ENCODE data around the gene MMD. TPM values are rescaled to one million over a fixed set of nuclear protein-coding genes. Genes with fewer than 3 reads are reported as not detected.

The MMD gene
- total and polyA plus RNA-seq, 2 of the 13 experiments (the other 11 are each of a cell fraction or from before 2014, with no cell fraction given): 121 to 225 TPM

DNA sequence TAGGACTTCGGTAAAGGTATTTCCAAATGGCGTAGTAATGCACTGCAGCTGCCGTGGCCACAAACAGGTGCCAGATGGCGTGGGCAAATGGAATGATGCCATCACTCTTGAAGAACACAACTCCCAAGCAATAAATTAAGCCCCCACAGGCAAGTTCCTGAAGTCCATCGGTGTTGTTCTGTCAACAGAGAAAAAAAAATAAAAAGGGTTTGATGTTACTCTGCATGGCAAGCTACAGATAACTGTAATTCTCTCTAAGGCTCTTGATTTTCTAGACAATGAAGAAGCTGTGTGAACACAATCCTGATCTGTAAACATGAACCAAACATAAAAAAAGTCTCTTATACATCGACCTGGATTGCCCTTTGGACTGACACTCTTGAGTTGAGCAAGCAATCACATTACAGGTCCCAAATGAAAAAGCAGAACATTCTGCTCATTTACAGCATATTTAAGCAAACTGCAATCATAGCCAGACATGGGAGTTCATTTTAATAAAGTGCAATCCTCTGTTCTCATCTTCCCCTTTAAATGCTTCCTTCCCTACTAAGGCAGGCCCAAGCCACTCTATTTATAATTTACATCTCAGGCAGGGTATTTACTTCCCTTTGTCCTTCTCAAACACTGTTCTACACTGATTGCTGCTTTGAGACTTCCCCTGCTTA, 27.1 kb downstream of the MMD start (continued):
- 0 out of 2 replicates have a peak, but pooled peaks have one; percentile 38 for TF ChIP-seq ZMYM2 (CRISPR knock-in tag; IDR thresholded peaks at IDR 0.05)
- no peak for TF ChIP-seq SSRP1 (CRISPR knock-in tag; IDR thresholded peaks at IDR 0.05)
- peak; percentile 30 for TF ChIP-seq PITX1 (CRISPR knock-in tag; IDR thresholded peaks at IDR 0.05)
- TF ChIP-seq KDM5B (CRISPR knock-in tag; IDR thresholded peaks at IDR 0.05; ENCODE audit: borderline replicate concordance): no peak
- peak; percentile 67 for TF ChIP-seq ZNF331 (CRISPR knock-in tag; IDR thresholded peaks at IDR 0.05)
- TF ChIP-seq GABPA (IDR thresholded peaks at IDR 0.05; ENCODE audit: low read depth, low read length): no peak
- no peak; the same call in 1 of the 2 replicates for TF ChIP-seq GABPA (CRISPR knock-in tag; IDR thresholded peaks at IDR 0.05; ENCODE audit: low read depth)
- peak; percentile 85; the same call in 1 of the 2 replicates for TF ChIP-seq KLF6 (CRISPR knock-in tag; IDR thresholded peaks at IDR 0.05)
- TF ChIP-seq, protein P1, sequence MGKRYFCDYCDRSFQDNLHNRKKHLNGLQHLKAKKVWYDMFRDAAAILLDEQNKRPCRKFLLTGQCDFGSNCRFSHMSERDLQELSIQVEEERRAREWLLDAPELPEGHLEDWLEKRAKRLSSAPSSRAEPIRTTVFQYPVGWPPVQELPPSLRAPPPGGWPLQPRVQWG (CRISPR knock-in tag; IDR thresholded peaks at IDR 0.05; ENCODE audit: borderline replicate concordance, low read depth): no peak
- TF ChIP-seq GLI4 (CRISPR knock-in tag; IDR thresholded peaks at IDR 0.05; ENCODE audit: borderline replicate concordance): no peak
- no peak for TF ChIP-seq ELF4 (CRISPR knock-in tag; IDR thresholded peaks at IDR 0.05; ENCODE audit: borderline replicate concordance)
- no peak for TF ChIP-seq EED (CRISPR knock-in tag; IDR thresholded peaks at IDR 0.05)
- no peak for TF ChIP-seq EZH2 (conservative IDR thresholded peaks at IDR 0.05; ENCODE audit: low read depth, low read length)
- no peak for TF ChIP-seq PTBP1 (IDR thresholded peaks at IDR 0.05; ENCODE audit: low read depth, low read length, poor library complexity, severe bottlenecking)
- no peak for TF ChIP-seq ZNF607 (CRISPR knock-in tag; IDR thresholded peaks at IDR 0.05; ENCODE audit: borderline replicate concordance)
- TF ChIP-seq MED1 (CRISPR knock-in tag; IDR thresholded peaks at IDR 0.05): peak; percentile 91
- TF ChIP-seq ZNF577 (CRISPR knock-in tag; IDR thresholded peaks at IDR 0.05; ENCODE audit: borderline replicate concordance, low read depth): no peak
- no peak for TF ChIP-seq KLF11 (CRISPR knock-in tag; IDR thresholded peaks at IDR 0.05)
- TF ChIP-seq SIN3A (IDR thresholded peaks at IDR 0.05; ENCODE audit: borderline replicate concordance, low read depth, low read length): no peak
- no peak for TF ChIP-seq ZIK1 (CRISPR knock-in tag; IDR thresholded peaks at IDR 0.05; ENCODE audit: borderline replicate concordance, low read depth)
- no peak for TF ChIP-seq HOXA9 (CRISPR knock-in tag; IDR thresholded peaks at IDR 0.05; ENCODE audit: borderline replicate concordance)
- TF ChIP-seq, protein P2, sequence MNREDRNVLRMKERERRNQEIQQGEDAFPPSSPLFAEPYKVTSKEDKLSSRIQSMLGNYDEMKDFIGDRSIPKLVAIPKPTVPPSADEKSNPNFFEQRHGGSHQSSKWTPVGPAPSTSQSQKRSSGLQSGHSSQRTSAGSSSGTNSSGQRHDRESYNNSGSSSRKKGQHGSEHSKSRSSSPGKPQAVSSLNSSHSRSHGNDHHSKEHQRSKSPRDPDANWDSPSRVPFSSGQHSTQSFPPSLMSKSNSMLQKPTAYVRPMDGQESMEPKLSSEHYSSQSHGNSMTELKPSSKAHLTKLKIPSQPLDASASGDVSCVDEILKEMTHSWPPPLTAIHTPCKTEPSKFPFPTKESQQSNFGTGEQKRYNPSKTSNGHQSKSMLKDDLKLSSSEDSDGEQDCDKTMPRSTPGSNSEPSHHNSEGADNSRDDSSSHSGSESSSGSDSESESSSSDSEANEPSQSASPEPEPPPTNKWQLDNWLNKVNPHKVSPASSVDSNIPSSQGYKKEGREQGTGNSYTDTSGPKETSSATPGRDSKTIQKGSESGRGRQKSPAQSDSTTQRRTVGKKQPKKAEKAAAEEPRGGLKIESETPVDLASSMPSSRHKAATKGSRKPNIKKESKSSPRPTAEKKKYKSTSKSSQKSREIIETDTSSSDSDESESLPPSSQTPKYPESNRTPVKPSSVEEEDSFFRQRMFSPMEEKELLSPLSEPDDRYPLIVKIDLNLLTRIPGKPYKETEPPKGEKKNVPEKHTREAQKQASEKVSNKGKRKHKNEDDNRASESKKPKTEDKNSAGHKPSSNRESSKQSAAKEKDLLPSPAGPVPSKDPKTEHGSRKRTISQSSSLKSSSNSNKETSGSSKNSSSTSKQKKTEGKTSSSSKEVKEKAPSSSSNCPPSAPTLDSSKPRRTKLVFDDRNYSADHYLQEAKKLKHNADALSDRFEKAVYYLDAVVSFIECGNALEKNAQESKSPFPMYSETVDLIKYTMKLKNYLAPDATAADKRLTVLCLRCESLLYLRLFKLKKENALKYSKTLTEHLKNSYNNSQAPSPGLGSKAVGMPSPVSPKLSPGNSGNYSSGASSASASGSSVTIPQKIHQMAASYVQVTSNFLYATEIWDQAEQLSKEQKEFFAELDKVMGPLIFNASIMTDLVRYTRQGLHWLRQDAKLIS (CRISPR knock-in tag; IDR thresholded peaks at IDR 0.05): no peak; the same call in 1 of the 2 replicates
- TF ChIP-seq, protein P3, sequence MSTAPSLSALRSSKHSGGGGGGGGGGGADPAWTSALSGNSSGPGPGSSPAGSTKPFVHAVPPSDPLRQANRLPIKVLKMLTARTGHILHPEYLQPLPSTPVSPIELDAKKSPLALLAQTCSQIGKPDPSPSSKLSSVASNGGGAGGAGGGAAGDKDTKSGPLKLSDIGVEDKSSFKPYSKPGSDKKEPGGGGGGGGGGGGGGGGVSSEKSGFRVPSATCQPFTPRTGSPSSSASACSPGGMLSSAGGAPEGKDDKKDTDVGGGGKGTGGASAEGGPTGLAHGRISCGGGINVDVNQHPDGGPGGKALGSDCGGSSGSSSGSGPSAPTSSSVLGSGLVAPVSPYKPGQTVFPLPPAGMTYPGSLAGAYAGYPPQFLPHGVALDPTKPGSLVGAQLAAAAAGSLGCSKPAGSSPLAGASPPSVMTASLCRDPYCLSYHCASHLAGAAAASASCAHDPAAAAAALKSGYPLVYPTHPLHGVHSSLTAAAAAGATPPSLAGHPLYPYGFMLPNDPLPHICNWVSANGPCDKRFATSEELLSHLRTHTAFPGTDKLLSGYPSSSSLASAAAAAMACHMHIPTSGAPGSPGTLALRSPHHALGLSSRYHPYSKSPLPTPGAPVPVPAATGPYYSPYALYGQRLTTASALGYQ (CRISPR knock-in tag; IDR thresholded peaks at IDR 0.05): peak; percentile 78; the same call in 1 of the 2 replicates
